GM12865 (cell line): Measurements from ENCODE around the gene SPEM3.

Experiments used
- DNase-seq: peaks from one replicate; pipeline ENCODE4 v3.0.0; 2010; ENCODE audit warnings: low read depth
- H3K4me3 ChIP-seq: 2 replicates; pipeline ENCODE4 v1.5.1; 2011; ENCODE audit warnings: mild to moderate bottlenecking, low read depth, low read length, control low read depth
- TF ChIP-seq, protein P1 (sequence below): IDR thresholded peaks from 2 replicates; pipeline ENCODE4 v1.5.1; 2011; ENCODE audit warnings: low read length, control low read depth, low read depth, inconsistent platforms; ENCODE audit not compliant: insufficient read depth; ENCODE audit errors: missing control alignments

The SPEM3 gene

DNA sequence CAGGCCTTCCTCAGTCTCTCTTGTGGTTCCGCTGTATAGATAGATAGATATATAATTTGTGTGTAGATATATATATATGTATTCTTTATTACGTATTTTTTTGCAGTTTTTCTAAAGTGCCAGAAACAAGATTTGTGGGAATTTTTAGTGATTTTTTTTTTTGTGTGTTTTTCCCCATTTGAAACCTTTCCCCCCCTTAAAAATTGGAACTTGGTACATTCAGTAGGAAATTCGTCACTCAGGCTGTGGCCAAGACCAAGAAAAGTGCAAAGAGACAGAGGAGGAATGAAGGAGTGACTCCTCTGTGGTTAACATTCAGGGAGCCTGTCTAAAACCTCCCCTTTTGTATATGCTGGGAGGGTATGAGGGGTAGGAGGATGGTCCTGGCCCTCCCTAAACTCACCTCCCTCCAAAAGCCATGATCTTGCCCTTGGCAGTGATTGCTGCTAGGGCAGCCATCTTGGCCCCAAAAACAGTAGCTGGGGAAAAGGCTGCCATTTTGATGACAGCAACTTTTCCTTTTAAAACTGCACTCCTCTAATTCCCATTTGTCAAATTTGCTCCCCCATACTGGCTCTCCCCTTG lies 31.4 kb downstream of the SPEM3 start:
- TF ChIP-seq, protein P1, sequence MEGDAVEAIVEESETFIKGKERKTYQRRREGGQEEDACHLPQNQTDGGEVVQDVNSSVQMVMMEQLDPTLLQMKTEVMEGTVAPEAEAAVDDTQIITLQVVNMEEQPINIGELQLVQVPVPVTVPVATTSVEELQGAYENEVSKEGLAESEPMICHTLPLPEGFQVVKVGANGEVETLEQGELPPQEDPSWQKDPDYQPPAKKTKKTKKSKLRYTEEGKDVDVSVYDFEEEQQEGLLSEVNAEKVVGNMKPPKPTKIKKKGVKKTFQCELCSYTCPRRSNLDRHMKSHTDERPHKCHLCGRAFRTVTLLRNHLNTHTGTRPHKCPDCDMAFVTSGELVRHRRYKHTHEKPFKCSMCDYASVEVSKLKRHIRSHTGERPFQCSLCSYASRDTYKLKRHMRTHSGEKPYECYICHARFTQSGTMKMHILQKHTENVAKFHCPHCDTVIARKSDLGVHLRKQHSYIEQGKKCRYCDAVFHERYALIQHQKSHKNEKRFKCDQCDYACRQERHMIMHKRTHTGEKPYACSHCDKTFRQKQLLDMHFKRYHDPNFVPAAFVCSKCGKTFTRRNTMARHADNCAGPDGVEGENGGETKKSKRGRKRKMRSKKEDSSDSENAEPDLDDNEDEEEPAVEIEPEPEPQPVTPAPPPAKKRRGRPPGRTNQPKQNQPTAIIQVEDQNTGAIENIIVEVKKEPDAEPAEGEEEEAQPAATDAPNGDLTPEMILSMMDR = no peak
- no peak for DNase-seq

DNA sequence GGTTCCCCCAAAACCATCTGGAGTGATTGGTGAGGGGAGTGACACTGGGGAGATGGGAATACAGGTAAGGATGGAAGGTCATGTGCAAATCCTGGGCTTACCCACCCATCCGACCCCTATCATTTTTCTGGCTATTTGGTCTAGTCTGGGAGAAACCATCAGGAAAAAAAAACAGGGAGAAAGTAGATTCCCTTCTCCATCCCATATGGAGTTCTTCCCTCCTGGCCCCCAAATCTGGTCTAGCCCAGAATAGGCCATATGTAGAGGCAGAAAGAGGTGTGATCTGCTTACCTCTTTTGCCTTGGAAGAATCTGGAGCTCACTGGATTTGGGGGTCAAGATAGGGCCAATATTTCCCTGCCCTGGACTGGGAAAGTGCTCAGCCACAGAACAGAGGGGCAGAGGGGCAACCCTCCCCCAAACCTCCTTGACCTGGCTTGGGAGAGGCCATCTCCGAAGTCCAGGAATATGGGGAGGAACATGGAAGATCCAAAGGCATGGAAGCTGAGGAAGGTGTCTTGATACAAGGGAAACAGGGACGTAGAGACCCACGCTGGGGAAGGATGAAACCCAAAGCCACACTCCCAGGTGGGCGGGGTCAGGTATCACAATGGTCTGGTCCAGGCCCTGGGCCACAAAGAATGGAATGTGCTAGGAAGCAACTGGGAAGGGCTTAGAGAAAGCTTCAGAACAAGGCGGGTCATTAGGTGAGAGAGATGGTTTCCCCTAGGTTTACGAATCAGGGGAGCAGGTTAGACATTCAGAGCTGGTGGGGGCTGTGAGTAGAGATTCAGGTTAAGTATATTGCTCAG lies 32.4 kb downstream of the SPEM3 start:
- TF ChIP-seq, protein P1 = no peak
- no peak for DNase-seq

More for the DNA sequence above, 31.4 kb downstream of the SPEM3 start:
- no peak overlapping the region for H3K4me3 ChIP-seq

DNA sequence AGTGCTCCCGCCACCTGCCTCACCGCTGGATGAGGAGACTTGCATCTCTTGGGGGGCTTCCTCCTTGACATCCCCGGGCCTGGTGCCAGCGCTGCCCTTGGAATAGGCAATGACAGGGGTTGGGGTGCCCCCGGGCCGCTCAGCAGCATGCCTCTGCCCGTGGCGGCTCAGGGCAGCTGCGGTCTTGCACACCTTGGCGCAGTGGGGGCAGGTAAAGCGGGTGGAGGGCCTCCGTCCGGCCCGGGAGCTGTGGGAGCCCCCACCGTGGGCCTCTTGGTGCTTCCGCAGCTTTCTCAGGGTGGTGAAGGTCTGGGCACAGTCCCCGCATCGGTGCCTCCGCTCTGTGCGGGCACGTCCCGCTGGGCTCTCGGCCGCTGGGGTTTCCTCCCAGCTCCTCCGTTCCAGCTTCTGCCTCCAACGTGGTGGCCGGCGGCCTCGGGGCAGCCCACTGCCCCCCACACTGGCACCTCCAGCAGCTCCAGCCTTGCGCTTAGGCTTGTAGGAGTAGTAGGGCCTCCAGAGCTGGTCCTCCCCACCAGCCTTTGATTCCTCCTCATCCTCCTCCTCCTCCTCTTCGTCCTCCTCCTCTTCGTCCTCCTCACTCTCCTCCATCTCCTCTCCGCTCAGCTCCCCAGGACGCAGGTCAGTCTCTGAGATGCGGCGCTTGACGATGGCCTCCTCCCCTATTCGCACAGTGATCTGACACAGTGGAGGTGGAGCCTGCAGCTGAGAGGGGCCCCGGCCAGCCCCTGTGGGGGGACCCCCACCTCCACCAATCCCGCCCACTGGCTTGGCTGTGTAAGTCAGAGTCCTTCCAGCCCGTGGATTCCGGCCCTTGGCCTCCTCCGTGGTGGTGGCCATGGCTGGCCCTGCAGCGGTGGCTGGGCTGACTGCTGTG lies 34.1 kb downstream of the SPEM3 start:
- no peak for DNase-seq
- TF ChIP-seq, protein P1 = no peak

More for the DNA sequence above, 32.4 kb downstream of the SPEM3 start:
- H3K4me3 ChIP-seq = no peak overlapping the region

DNA sequence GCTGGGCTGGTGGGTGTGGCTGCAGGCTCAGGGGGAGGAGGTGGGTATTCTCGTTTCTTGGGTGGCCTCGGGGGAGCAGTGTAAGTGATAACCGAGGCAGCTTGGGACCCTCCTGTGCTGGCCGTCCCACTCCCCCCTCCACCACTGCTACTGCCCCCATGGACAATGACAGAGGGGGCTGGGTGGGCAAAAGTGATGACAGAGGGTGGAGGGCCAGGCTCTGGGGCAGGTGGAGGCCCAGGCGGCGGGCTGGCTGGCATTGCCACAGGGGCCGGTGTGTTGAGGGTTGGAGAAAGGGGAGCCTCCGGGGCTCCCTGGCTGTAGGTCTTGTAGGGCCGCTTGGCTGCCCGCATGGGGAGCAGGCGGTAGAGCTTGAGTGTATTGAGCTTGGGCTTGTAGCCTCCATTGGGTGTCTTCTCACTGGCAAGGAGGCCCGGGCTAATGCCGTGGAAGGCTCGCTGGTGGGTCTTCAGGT lies 34.8 kb downstream of the SPEM3 start:
- DNase-seq = no peak
- no peak overlapping the region for H3K4me3 ChIP-seq
- TF ChIP-seq, protein P1 = no peak

More for the DNA sequence above, 34.1 kb downstream of the SPEM3 start:
- no peak overlapping the region for H3K4me3 ChIP-seq

DNA sequence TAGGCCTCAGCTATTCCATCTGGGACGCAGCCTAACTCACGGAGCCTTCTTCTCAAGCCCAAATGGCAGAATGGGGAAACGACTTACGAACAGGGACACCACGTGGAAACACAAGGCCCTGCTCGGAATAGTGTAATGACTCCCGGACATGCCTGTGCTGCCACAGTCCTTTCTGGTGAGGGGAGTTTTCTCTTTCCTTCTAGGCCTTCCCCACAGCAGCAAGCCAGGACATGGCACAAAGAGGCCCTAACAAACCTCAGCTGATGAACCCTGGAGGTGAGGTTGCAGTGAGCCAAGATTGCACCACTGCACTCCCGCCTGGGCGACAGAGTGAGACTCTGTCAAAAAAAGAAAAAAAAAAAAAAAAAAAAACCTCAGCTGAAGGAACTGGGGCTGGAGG lies 35.4 kb downstream of the SPEM3 start:
- no peak for DNase-seq
- TF ChIP-seq, protein P1 = no peak
- H3K4me3 ChIP-seq = no peak overlapping the region

DNA sequence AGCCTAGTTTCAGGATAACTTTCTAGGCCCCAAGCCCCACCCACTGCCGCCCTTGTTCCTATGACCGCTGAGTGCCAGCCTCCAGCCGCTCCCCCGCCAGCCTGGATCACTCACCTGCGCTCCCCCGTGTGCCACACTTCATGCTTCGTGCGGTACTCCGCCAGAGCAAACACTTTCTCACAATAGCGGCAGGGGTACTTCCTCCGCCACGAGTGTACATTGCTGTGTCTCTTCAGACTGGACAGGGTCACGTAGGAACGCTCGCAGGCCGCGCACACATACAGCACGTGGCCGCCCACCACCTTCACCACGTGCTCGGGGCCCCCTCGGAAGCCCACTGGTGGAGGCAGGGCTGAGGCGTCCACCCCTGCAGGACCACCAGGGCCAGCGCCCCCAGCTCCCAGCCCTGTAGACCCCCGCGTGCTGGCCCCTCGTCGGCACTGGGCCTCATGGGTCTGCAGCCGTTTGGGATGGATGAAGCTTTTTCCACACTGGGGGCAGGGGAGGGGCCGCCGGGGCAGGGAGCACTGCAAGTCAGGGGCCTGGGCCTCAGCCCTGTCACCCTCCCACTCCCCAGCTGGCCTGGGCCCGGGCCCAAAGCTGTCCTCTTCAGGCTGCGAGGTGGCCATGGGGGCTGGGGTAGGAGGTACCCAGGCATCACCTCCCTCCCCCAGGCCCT lies 37.1 kb downstream of the SPEM3 start:
- H3K4me3 ChIP-seq = no peak overlapping the region
- TF ChIP-seq, protein P1 = no peak
- DNase-seq = no peak
